ENCODE results near the gene CFAP43. TPM values are rescaled to one million over a fixed set of nuclear protein-coding genes. Genes with fewer than 3 reads are reported as not detected.

Gene CFAP43
- total RNA-seq, 2 donors from 2014 or later, result 2.6 to 4.1 TPM

DNA sequence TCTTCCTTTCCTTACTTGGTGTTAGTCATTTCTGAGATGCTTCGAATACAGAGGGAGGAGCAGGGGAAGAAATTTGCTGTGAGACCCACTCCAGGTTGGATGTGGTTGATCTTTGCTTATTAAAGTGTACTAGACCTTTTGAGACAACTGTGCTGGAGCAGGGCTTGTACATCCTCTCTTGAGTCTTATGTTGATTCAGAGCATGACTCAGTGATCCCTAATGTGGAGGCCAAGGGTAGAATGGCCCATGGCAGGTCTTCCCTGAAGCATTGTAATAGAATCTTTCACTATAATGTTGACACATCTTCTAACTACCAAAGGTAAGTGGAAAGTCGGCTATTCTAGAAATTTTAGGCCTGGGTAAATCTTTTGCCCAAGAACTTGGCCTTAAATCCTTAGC is 127.2 kb downstream of the CFAP43 start:
- TF ChIP-seq, protein P1, sequence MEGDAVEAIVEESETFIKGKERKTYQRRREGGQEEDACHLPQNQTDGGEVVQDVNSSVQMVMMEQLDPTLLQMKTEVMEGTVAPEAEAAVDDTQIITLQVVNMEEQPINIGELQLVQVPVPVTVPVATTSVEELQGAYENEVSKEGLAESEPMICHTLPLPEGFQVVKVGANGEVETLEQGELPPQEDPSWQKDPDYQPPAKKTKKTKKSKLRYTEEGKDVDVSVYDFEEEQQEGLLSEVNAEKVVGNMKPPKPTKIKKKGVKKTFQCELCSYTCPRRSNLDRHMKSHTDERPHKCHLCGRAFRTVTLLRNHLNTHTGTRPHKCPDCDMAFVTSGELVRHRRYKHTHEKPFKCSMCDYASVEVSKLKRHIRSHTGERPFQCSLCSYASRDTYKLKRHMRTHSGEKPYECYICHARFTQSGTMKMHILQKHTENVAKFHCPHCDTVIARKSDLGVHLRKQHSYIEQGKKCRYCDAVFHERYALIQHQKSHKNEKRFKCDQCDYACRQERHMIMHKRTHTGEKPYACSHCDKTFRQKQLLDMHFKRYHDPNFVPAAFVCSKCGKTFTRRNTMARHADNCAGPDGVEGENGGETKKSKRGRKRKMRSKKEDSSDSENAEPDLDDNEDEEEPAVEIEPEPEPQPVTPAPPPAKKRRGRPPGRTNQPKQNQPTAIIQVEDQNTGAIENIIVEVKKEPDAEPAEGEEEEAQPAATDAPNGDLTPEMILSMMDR (conservative IDR thresholded peaks at IDR 0.05), result no peak
- H3K27ac Mint-ChIP-seq, result no peak overlapping the region
- Histone ChIP-seq H3K4me1 (ENCODE audit: control insufficient read depth, insufficient read depth, low read length) (peaks cover 2% of the 10 kb centered on the region), H3K9me3 (ENCODE audit: control insufficient read depth, low read length) (no peaks in the 10 kb centered on the region), H3K27me3 (ENCODE audit: control insufficient read depth, insufficient read depth, low read length, poor library complexity, severe bottlenecking) (no peaks in the 10 kb centered on the region), H3K9ac (ENCODE audit: extremely low read depth, low read length, poor library complexity, severe bottlenecking) (no peak overlapping the region), H3K27ac (ENCODE audit: low read depth, low read length) (no peak overlapping the region), H3K36me3 (ENCODE audit: control insufficient read depth, insufficient read depth, low read length) (no peaks in the 10 kb centered on the region), H3K4me3 (ENCODE audit: low read length) (no peak overlapping the region)
- DNase-seq, result no peak
- no peak overlapping the region for H3K4me3 Mint-ChIP-seq
- H3K27me3 Mint-ChIP-seq (ENCODE audit: insufficient read depth), result no peaks in the 10 kb centered on the region
- H3K4me1 Mint-ChIP-seq, result peaks cover 13% of the 10 kb centered on the region
- no peaks in the 10 kb centered on the region for H3K36me3 Mint-ChIP-seq (ENCODE audit: low read depth)
- WGBS, 2 experiments (ENCODE audit: insufficient coverage in 1 of 2, insufficient read length in 1 of 2), result 100% methylated on average over 1 to 2 of the region's 2 CpGs
- H3K9me3 Mint-ChIP-seq, result no peaks in the 10 kb centered on the region

DNA sequence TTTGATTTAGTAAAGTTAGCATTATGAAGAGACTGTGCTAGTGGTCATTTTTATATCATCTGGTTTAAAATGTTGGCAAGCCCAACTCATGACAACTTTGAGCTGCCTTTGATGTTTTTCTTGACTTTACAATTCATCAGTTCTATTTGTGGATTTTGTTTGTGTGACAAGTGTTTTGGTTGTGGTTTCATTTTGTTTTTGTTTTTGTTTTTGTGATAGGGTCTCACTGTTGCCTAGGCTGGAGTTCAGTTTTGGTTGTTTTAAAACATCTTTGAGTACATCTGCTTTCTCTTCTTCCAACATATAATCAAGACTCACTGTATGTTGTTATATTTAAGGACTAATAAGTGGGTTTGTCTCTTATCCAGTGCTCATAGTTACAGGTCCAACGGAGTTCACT is 127.7 kb downstream of the CFAP43 start:
- peaks cover 2% of the 10 kb centered on the region for H3K4me1 ChIP-seq (ENCODE audit: control insufficient read depth, insufficient read depth, low read length)

DNA sequence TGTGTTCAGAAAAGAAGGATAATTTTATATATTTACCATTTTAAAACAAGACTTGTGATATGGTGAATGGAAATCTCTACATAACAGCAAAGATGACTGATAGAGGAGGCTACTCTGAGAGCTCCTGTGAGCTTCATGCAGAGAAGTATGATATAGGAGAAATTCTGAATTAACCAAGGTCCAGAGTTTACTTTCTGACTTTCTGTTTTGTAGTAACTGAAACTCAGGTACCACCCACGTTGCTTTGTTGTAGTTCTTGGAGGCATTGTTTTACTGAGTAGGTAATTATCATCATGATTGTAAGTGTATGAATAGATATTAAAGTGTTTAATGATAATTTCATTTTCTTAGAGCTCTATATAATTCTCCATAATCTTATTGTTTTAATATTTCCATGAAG is 128.2 kb downstream of the CFAP43 start:
- Histone ChIP-seq H3K4me3 (ENCODE audit: low read length) (no peak overlapping the region), H3K9ac (ENCODE audit: extremely low read depth, low read length, poor library complexity, severe bottlenecking) (no peak overlapping the region), H3K4me1 (ENCODE audit: control insufficient read depth, insufficient read depth, low read length) (peaks cover 2% of the 10 kb centered on the region), H3K27ac (ENCODE audit: low read depth, low read length) (no peak overlapping the region), H3K9me3 (ENCODE audit: control insufficient read depth, low read length) (no peaks in the 10 kb centered on the region), H3K27me3 (ENCODE audit: control insufficient read depth, insufficient read depth, low read length, poor library complexity, severe bottlenecking) (no peaks in the 10 kb centered on the region), H3K36me3 (ENCODE audit: control insufficient read depth, insufficient read depth, low read length) (no peaks in the 10 kb centered on the region)
- no peak overlapping the region for H3K27ac Mint-ChIP-seq
- peaks cover 13% of the 10 kb centered on the region for H3K4me1 Mint-ChIP-seq
- no peaks in the 10 kb centered on the region for H3K27me3 Mint-ChIP-seq (ENCODE audit: insufficient read depth)
- no peak for DNase-seq
- WGBS, 2 experiments (ENCODE audit: insufficient coverage in 1 of 2, insufficient read length in 1 of 2), result 71% methylated on average over 1 of the region's 1 CpG; no CpG with 5 or more reads in 1 of the 2 experiments
- TF ChIP-seq, protein P1 (conservative IDR thresholded peaks at IDR 0.05), result no peak
- H3K4me3 Mint-ChIP-seq, result no peak overlapping the region
- no peaks in the 10 kb centered on the region for H3K36me3 Mint-ChIP-seq (ENCODE audit: low read depth)
- H3K9me3 Mint-ChIP-seq, result no peaks in the 10 kb centered on the region

More for the DNA sequence above, 127.7 kb downstream of the CFAP43 start:
- TF ChIP-seq, protein P1 (conservative IDR thresholded peaks at IDR 0.05), result no peak
- H3K27me3 Mint-ChIP-seq (ENCODE audit: insufficient read depth), result no peaks in the 10 kb centered on the region
- no peak for DNase-seq
- H3K36me3 Mint-ChIP-seq (ENCODE audit: low read depth), result no peaks in the 10 kb centered on the region
- H3K36me3 ChIP-seq (ENCODE audit: control insufficient read depth, insufficient read depth, low read length), result no peaks in the 10 kb centered on the region
- H3K27ac Mint-ChIP-seq, result no peak overlapping the region
- no peak overlapping the region for H3K27ac ChIP-seq (ENCODE audit: low read depth, low read length)
- no peaks in the 10 kb centered on the region for H3K9me3 ChIP-seq (ENCODE audit: control insufficient read depth, low read length)
- H3K4me3 ChIP-seq (ENCODE audit: low read length), result no peak overlapping the region
- peaks cover 13% of the 10 kb centered on the region for H3K4me1 Mint-ChIP-seq
- H3K9ac ChIP-seq (ENCODE audit: extremely low read depth, low read length, poor library complexity, severe bottlenecking), result no peak overlapping the region
- H3K4me3 Mint-ChIP-seq, result no peak overlapping the region
- H3K27me3 ChIP-seq (ENCODE audit: control insufficient read depth, insufficient read depth, low read length, poor library complexity, severe bottlenecking), result no peaks in the 10 kb centered on the region
- WGBS, 2 experiments (ENCODE audit: insufficient coverage in 1 of 2, insufficient read length in 1 of 2), result 0% methylated on average over 1 of the region's 1 CpG
- H3K9me3 Mint-ChIP-seq, result no peaks in the 10 kb centered on the region
